ENCODE results near the gene HOXD10.

Gene HOXD10

GRCh38 chr2:176093145-176093897 lies 23.3 kb upstream of the HOXD10 start:
- TF ChIP-seq NFIC (IDR thresholded peaks at IDR 0.05) (no peak), EGR1 (IDR thresholded peaks at IDR 0.05) (no peak), CREB1 (IDR thresholded peaks at IDR 0.05; ENCODE audit: low read depth) (no peak), RAD21 (IDR thresholded peaks at IDR 0.05; ENCODE audit: low read depth) (no peak), EP300 (IDR thresholded peaks at IDR 0.05; ENCODE audit: borderline replicate concordance) (no peak), YY1 (IDR thresholded peaks at IDR 0.05; ENCODE audit: low read depth) (no peak), TCF12 (IDR thresholded peaks at IDR 0.05; ENCODE audit: low read depth) (no peak), TAF1 (IDR thresholded peaks at IDR 0.05; ENCODE audit: low read depth) (no peak), ZBTB7A (IDR thresholded peaks at IDR 0.05; ENCODE audit: low read depth) (no peak), TEAD4 (IDR thresholded peaks at IDR 0.05) (no peak), FOXM1 (IDR thresholded peaks at IDR 0.05; ENCODE audit: borderline replicate concordance, low read depth) (no peak), CEBPB (IDR thresholded peaks at IDR 0.05) (no peak)
- TF ChIP-seq, protein P1, sequence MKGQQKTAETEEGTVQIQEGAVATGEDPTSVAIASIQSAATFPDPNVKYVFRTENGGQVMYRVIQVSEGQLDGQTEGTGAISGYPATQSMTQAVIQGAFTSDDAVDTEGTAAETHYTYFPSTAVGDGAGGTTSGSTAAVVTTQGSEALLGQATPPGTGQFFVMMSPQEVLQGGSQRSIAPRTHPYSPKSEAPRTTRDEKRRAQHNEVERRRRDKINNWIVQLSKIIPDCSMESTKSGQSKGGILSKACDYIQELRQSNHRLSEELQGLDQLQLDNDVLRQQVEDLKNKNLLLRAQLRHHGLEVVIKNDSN (IDR thresholded peaks at IDR 0.05) = peak; percentile 37; the same call in 1 of the 2 replicates
- TF ChIP-seq, protein P2, sequence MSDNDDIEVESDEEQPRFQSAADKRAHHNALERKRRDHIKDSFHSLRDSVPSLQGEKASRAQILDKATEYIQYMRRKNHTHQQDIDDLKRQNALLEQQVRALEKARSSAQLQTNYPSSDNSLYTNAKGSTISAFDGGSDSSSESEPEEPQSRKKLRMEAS (IDR thresholded peaks at IDR 0.05) = peak; percentile 99
- TF ChIP-seq, protein P3, sequence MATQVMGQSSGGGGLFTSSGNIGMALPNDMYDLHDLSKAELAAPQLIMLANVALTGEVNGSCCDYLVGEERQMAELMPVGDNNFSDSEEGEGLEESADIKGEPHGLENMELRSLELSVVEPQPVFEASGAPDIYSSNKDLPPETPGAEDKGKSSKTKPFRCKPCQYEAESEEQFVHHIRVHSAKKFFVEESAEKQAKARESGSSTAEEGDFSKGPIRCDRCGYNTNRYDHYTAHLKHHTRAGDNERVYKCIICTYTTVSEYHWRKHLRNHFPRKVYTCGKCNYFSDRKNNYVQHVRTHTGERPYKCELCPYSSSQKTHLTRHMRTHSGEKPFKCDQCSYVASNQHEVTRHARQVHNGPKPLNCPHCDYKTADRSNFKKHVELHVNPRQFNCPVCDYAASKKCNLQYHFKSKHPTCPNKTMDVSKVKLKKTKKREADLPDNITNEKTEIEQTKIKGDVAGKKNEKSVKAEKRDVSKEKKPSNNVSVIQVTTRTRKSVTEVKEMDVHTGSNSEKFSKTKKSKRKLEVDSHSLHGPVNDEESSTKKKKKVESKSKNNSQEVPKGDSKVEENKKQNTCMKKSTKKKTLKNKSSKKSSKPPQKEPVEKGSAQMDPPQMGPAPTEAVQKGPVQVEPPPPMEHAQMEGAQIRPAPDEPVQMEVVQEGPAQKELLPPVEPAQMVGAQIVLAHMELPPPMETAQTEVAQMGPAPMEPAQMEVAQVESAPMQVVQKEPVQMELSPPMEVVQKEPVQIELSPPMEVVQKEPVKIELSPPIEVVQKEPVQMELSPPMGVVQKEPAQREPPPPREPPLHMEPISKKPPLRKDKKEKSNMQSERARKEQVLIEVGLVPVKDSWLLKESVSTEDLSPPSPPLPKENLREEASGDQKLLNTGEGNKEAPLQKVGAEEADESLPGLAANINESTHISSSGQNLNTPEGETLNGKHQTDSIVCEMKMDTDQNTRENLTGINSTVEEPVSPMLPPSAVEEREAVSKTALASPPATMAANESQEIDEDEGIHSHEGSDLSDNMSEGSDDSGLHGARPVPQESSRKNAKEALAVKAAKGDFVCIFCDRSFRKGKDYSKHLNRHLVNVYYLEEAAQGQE (IDR thresholded peaks at IDR 0.05; ENCODE audit: low read depth) = no peak

GRCh38 chr2:176093898-176094249 lies 22.7 kb upstream of the HOXD10 start:
- no peak for TF ChIP-seq FOXM1 (IDR thresholded peaks at IDR 0.05; ENCODE audit: borderline replicate concordance, low read depth)
- TF ChIP-seq RAD21 (IDR thresholded peaks at IDR 0.05; ENCODE audit: low read depth) = no peak
- TF ChIP-seq CEBPB (IDR thresholded peaks at IDR 0.05) = no peak
- TF ChIP-seq, protein P2 (IDR thresholded peaks at IDR 0.05) = no peak
- no peak for TF ChIP-seq NFIC (IDR thresholded peaks at IDR 0.05)
- no peak for TF ChIP-seq TCF12 (IDR thresholded peaks at IDR 0.05; ENCODE audit: low read depth)
- TF ChIP-seq EGR1 (IDR thresholded peaks at IDR 0.05) = no peak
- TF ChIP-seq, protein P1 (IDR thresholded peaks at IDR 0.05) = no peak
- no peak for TF ChIP-seq CREB1 (IDR thresholded peaks at IDR 0.05; ENCODE audit: low read depth)
- TF ChIP-seq YY1 (IDR thresholded peaks at IDR 0.05; ENCODE audit: low read depth) = no peak
- no peak for TF ChIP-seq TAF1 (IDR thresholded peaks at IDR 0.05; ENCODE audit: low read depth)
- TF ChIP-seq EP300 (IDR thresholded peaks at IDR 0.05; ENCODE audit: borderline replicate concordance) = no peak
- no peak for TF ChIP-seq ZBTB7A (IDR thresholded peaks at IDR 0.05; ENCODE audit: low read depth)
- TF ChIP-seq, protein P3 (IDR thresholded peaks at IDR 0.05; ENCODE audit: low read depth) = no peak
- TF ChIP-seq TEAD4 (IDR thresholded peaks at IDR 0.05) = no peak

- TF ChIP-seq TCF12 (IDR thresholded peaks at IDR 0.05; ENCODE audit: low read depth) (no peak), FOXM1 (IDR thresholded peaks at IDR 0.05; ENCODE audit: borderline replicate concordance, low read depth) (no peak), YY1 (IDR thresholded peaks at IDR 0.05; ENCODE audit: low read depth) (no peak), TAF1 (IDR thresholded peaks at IDR 0.05; ENCODE audit: low read depth) (no peak), ZBTB7A (IDR thresholded peaks at IDR 0.05; ENCODE audit: low read depth) (no peak), RAD21 (IDR thresholded peaks at IDR 0.05; ENCODE audit: low read depth) (no peak), CREB1 (IDR thresholded peaks at IDR 0.05; ENCODE audit: low read depth) (no peak), EGR1 (IDR thresholded peaks at IDR 0.05) (no peak), TEAD4 (IDR thresholded peaks at IDR 0.05) (no peak), EP300 (IDR thresholded peaks at IDR 0.05; ENCODE audit: borderline replicate concordance) (no peak)
- TF ChIP-seq, protein P3 (IDR thresholded peaks at IDR 0.05; ENCODE audit: low read depth) = no peak
- TF ChIP-seq, protein P2 (IDR thresholded peaks at IDR 0.05) = no peak
These were observed 22.2 kb upstream of the HOXD10 start for GRCh38 chr2:176094349-176094748.
